Breast epithelium (tissue), 3 donors: ENCODE data around the gene IGSF3.

ENCODE experiments used
- POLR2A ChIP-seq: fragments of 450-650 bp; IDR thresholded peaks from one replicate; pipeline ENCODE4 v1.6.1; 2016; ENCODE audit warnings: antibody characterized with exemption, mild to moderate bottlenecking, moderate library complexity
- POLR2AphosphoS5 ChIP-seq, 3 donors: sonication (generic); formaldehyde crosslinking; IDR thresholded peaks; one replicate each; pipeline ENCODE4 v1.6.1; 2017; ENCODE audit warnings: antibody characterized with exemption in 3 of 3
- TF ChIP-seq, protein P1 (sequence below), 3 donors: fragments of 450-650 bp; IDR thresholded peaks; one replicate each; pipeline ENCODE4 v1.5.1; 2016 to 2017; ENCODE audit warnings: antibody characterized with exemption in 3 of 3, mild to moderate bottlenecking in 3 of 3, moderate library complexity in 3 of 3

GRCh38 chr1:116676291-116676690 is 8.8 kb upstream of the IGSF3 start:
- TF ChIP-seq POLR2A, result no peak
- TF ChIP-seq, protein P1, sequence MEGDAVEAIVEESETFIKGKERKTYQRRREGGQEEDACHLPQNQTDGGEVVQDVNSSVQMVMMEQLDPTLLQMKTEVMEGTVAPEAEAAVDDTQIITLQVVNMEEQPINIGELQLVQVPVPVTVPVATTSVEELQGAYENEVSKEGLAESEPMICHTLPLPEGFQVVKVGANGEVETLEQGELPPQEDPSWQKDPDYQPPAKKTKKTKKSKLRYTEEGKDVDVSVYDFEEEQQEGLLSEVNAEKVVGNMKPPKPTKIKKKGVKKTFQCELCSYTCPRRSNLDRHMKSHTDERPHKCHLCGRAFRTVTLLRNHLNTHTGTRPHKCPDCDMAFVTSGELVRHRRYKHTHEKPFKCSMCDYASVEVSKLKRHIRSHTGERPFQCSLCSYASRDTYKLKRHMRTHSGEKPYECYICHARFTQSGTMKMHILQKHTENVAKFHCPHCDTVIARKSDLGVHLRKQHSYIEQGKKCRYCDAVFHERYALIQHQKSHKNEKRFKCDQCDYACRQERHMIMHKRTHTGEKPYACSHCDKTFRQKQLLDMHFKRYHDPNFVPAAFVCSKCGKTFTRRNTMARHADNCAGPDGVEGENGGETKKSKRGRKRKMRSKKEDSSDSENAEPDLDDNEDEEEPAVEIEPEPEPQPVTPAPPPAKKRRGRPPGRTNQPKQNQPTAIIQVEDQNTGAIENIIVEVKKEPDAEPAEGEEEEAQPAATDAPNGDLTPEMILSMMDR (IDR thresholded peaks at IDR 0.05), result no peak
- TF ChIP-seq POLR2AphosphoS5 (IDR thresholded peaks at IDR 0.05), result no peak
